ENCODE results near the gene HCN1.

GRCh38 chr5:45639040-45639439 is 57.1 kb downstream of the HCN1 start:
- TF ChIP-seq, protein P1, sequence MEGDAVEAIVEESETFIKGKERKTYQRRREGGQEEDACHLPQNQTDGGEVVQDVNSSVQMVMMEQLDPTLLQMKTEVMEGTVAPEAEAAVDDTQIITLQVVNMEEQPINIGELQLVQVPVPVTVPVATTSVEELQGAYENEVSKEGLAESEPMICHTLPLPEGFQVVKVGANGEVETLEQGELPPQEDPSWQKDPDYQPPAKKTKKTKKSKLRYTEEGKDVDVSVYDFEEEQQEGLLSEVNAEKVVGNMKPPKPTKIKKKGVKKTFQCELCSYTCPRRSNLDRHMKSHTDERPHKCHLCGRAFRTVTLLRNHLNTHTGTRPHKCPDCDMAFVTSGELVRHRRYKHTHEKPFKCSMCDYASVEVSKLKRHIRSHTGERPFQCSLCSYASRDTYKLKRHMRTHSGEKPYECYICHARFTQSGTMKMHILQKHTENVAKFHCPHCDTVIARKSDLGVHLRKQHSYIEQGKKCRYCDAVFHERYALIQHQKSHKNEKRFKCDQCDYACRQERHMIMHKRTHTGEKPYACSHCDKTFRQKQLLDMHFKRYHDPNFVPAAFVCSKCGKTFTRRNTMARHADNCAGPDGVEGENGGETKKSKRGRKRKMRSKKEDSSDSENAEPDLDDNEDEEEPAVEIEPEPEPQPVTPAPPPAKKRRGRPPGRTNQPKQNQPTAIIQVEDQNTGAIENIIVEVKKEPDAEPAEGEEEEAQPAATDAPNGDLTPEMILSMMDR (IDR thresholded peaks at IDR 0.05), result peak in 2 of 3 experiments; percentile 12 to 33
- no peak for TF ChIP-seq POLR2A (IDR thresholded peaks at IDR 0.05; ENCODE audit: low read depth)
- TF ChIP-seq EP300 (IDR thresholded peaks at IDR 0.05), result no peak
